DMS 273 treated with DMSO at 0.1 percent for 48 hours (cell line): Measurements from ENCODE around the gene KIAA0513.
"Not testable (repeated sequence)": the region's sequence is repeated elsewhere in the genome, so short reads cannot be mapped to it uniquely, and the experiment has no call there.

Experiments
- DNase-seq: peaks from one replicate; lab custom pipeline; 2025; lab: John Stamatoyannopoulos, UW

KIAA0513 gene

DNA sequence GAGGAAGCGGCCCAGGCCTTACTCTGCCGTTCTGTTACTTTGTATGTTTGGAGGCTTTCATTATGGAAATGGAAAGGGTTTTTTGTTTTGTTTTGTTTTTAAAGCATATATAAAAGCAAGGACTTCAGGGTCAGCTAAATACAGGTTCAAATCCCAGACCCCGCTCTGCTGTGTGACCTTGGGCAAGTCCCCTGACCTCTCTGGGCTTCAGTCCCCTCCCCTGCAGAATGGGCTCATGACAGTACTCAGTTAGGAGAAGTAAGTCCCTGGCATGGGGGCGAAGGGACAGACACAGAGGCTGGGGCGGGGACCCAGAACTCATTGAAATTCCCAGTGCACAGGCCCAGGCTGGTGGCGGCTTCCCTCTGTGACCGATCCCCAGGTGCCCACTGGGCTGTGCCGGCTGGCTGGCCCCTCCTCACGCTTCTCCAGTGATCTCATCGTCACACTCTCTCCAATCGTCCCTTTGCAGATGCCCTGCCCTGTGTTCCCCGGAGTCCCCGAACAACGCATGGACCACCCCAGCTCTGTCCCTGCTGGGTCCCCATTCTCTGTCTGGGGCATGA is 85.7 kb downstream of the KIAA0513 start:
- no peak for DNase-seq

DNA sequence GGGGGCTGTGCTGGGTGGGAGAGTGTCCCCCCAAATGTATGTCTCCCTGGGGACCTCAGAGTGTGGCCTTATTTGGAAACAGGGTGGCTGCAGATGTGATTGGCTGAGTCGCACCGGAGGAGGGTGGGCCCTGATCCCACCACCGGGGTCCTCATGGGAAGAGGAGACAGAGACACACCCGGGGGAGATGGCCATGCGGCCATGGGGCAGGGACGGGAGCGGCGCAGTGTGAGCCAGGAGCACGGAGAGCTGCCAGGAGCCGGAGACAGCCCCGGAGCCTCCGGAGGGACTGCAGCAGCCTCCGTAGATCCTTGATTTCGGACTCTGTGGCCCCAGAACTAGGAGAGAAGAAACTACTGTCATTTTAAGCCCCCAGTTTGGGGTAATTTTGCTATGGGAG is 86.3 kb downstream of the KIAA0513 start:
- no peak for DNase-seq

DNA sequence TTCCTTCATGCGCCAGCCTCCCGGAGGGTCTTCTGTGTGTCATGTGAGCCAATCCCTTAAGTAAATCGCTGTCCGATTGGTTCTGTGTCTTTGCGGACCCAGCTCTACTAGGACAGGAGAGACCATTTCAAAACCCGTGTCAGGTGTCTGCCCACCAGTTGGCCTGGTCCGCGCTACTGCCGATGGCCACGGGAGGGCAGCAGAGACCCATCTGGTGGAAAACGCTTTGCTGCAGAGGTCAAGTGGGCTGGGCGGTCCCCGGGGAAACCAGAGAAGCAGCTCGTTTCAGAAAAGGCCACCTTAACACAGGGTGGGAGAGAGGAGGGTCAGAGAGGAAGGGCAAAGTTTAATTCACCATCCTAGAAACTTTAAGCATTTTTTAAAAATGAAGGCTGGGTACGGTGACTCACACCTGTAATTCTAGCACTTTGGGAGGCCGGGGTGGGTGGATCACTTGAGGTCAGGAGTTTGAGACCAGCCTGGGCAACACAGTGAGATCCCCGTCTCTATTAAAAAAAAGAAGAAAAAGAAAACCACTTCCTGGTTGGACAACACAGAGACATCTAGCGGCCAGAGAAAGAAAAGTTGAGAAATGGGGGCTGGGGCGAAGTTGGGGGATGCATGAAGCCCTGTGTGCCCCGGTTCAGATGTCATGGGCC is 87.4 kb downstream of the KIAA0513 start:
- DNase-seq, result peak; percentile 36

DNA sequence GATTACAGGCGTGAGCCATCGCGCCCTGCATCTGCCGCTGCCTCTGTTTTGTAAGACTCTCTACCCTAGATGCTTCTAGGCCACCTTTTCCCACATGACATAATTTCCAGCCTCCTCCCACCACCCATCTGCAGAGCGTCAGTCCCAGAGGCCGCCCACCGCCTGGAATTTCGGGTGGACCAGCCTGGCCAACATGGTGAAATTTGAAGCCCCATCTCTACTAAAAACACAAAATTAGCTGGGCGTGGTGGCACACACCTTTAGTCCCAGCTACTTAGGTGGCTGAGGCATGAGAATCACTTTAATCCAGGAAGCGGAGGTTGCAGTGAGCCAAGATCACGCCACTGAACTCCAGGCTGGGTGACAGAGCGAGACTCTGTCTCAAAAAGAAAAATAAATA is 89.8 kb downstream of the KIAA0513 start:
- no peak for DNase-seq

DNA sequence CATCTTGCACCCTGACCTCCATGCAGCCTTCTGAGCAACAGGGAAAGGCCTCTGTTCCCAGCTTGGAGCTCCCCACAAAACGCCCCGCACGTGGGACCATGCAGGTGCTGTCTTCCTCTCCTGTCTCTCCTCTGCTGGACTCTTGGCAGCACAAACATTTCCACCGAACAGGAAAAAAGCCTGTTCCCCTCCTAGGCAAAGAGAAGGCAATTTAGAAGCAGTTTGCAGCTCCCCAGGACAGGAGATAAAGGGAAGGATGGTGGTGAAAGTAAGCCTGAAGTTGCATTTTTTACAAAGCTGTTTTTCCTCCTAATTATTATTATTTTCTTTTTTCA is 92.4 kb downstream of the KIAA0513 start:
- no peak for DNase-seq

DNA sequence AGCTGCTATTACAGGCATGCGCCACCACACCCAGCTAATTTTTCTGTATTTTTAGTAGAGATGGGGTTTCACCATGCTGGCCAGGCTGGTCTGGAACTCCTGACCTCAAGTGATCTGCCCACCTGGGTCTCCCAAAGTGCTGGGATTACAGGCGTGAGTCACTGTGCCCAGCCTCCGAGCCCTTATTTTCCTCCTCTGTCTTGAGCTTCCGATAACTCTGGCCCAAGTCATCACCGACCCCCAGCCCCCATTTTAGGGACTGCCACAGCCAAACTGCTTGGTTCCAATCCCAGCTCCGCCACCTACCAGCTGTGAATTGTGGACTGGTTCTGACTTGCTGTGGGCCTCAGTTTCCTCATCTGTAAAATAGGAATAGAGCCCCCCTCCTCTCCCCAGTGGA is 95.8 kb downstream of the KIAA0513 start:
- DNase-seq, result not testable (repeated sequence)

DNA sequence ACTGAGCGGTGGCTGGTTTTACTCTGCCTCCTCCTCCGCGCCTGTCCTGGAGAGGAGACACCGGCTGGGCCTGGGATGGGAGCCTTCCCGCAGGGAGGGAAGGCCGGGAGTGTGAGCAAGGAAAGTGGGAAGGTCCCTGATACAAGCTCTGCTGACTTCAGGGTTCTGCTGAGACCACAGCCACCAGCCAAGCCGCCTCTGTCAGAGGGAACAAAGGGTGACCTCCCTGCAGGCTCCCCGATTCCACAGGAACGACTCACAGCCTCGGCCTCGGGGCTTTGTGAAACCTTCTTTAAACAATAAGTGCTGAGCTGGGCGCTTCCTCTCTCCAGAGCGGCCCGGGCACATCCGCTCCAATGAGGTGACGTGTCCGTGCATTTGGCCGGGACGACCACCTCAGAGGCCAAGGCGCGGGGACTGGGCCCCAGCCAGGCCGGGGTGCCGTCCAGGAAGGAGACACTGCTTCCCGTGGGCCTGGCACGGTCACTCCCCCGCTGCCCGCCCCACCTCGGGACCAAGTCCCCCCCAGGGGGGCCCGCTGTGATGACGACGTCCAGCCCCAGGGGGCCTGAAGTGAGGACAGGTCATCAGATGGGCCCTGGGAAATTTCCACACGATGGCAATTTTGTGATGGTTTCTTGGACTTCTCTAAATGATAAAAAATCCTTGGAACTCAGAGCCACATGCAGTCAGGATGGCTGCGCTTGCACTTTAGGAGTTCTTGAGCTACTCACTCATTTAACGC is 96.5 kb downstream of the KIAA0513 start:
- no peak for DNase-seq

DNA sequence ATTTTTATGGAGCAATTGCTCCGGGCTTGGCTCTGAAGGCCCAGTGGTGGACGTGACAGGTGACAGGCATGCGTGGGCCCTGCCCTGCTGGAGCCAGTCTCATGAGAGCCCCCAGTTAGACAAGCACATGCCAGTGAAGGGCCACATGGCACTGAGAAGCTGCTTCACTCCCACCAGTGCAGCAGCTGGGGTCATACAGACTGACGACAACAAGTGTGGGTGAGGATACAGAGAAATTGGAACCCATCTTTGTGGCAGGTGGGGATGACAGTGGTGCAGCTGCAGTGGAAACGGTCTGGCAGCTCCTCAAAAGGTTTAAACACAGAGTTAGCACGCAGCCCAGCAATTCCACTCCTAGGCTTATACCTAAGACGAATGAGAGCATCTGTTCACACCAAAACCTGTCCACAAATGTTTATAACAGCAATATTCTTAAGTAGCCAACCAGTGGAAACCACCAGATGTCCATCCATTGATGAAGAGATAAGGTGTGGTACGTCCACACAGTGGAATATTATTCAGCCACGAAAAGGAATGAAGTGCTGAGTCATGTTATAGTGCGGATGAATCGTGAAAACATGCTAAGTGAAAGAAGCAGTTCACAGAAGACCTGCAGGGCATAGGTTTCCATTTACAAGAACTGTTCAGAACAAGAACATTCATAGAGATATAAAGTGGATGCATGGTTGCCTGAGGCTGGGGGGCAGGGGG is 97.2 kb downstream of the KIAA0513 start:
- DNase-seq, result peak; percentile 60

DNA sequence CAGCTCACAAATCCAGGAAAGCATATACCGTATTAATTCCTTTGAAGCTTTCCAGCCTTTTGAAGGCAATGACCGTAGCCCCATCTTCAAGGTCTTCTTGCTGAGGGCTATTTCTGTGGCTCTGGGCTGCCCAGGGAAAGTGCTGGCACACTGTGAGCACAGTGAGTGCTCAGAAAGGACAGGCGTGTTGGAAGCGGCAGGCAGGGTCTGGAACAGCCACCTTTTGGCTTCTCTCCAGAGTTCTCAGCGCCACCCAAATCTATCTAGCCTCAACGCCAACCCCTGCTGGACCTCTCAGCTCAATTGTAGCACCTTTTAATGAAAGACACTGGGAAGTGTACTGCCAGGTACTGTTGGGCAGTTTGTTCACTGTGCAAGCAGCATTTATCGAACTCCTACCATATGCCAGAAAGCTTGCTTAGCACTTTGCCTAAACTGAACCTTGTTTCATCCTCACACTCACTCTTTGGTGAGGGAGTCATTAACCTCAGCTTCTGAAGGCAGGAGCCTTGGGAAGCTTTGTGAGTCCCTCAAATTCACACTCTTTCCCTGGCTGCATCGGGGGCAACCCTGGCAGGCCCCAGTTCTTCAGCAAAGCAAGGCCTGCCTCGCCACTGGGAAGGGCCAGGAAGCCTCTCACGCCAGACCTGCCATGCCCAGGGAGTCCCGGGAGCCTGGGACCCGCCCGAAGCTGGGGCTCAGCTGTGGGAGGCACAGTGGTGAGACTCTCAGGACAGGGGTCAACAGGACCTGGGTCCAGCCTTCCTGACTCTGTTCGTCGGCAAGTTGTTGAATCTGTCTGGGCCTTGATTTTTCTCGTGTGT is 98.2 kb downstream of the KIAA0513 start:
- DNase-seq, result no peak

DNA sequence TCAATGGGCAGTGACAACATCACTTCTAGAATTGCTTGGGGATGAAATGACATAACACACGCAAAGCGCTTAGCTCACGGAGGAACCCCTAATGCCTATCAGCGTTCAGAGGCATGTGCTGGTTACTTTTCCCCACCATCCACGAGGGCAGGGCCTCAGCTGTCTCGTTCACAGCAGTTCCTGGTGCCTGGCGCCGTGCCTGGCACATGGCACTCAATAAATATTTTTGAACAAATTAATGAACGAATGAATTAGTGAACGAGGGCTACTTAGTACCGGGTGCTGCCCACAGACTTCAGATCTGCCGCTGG is 98.8 kb downstream of the KIAA0513 start:
- no peak for DNase-seq

DNA sequence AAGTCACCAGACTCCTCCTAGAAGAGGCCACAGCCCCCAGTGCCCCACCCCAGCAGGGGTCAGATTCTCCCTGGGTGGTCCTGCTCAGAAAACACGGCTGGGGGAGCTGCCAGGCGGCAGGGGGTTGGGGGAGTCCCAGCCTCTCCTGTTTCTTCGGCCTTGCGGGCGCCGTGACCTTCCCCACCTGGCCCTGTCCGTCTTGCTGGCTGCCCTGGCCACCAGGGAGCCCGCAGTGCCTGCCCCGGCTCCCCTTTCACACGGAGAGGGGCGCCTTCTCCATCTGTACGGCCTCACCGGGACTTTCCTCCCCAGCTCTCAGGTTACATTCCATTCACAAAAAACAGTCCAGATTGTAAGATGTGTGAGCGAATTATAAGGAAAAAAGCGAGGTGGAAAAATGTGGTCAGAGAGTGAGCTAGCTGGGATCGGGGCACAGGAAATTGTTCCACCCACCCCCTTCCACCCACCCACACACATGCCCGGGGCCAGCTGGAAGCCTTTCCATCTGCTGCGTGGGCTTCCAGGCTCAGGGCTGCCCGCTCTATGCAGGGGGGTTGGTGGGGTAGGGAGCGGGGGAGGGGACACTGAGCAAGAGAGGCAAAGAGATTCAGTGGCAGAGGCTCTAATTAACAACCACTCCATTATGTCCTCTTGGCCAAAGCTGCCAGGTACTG is 99.2 kb downstream of the KIAA0513 start:
- DNase-seq, result peak; percentile 97

DNA sequence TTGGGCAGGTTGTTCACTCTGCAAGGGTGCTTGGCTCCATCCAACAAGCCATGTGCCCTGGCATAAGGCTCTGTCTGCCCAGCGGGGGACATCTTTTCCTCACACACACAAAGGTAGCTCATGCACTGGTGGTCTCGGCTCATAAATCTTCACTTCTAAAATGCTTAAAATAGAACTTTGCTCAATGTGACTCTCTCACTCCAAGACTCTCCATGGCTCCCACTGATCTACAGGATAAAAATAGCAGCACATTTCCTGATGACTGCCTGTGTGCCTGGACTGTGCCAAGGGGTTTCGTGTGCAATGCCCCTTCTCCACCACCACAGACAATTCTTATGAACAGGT is 99.8 kb downstream of the KIAA0513 start:
- DNase-seq, result no peak

DNA sequence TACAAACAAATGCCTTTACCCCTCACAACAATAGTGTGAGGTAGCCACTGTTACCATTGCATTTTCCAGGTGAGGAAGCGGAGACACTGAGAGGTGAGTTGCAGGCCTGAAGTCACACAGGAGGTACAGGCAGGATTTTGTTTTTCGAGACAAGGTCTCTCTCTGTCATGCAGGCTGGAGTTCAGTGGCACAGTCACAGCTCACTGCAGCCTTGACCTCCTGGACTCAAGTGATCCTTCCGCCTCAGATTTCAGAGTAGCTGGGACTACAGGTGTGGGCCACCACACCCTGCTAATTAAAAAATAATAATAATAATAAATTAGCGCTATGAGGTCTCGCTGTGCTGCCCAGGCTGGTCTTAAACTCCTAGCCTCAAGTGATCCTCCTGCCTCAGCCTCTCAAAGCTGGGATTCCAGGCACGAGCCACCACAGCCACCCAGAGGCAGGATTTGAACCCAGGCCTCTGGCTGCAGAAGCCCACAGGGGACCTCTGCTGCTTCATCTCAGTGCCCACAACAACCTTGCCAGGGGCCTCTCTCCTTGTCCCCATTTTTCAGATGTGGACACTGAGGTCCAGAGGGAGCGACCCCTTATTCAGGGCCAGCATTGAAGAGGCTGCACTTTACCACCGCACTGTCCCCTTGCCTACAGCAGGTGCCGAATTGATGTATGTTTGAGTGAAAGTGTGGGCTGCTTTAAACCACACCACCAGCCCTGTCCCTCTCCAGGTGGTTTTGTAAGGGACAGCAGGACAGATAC is 100.7 kb downstream of the KIAA0513 start:
- DNase-seq, result no peak

DNA sequence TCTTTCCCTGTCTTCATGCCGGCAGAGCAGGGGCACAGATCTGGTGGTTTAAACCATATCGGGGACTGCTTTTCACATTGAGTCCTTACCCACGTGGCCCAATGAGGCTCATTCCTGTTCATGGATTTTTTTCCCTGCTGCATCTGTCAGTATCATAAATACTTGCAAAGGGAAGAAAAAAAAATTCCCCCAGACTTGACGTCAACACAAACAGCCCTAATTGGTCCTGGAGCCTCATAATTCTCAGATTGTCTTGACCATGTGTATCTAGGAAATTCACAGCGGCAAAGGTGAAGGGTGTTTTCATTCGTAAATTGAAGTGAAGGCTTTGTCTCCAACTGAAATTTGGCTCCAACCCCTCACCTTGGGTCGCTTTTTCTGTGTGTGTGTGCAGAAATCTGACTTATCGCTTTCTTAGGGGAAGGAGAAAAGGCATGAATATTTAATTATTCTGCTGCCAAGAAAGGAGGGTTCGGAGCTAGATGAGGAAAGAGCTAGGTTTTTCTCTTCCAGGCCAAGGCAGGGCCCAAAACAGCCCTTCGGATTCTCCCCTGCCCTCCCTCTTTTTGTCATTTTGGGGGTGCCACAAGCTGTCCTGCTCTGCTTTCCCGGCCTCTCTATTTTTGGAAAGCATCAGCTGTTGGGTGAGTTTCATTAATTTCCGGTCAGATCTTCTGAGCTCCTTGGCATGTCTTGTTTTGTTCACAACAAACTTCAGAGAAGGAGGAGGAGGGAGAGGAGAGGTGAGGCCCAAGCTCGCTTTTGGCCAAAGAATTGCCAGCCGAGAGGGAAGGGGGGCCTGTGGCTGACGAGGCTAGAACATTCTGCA is 102.5 kb downstream of the KIAA0513 start:
- no peak for DNase-seq

DNA sequence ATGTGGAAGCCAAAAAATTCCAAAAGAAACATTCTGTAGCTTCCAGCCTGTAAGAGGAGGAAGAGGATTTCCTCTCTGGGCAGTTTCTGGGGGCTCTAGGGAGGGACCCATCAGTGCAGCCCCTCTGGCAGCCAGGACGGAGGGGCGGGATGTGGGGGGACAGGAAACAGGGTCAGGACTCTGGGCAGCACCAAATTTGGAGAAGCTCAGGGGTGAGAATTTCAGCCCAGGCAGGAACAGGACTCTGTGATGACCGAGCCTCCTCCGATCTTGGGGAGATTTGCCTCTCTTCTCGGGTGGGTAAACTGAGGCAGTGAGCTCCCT is 103.1 kb downstream of the KIAA0513 start:
- no peak for DNase-seq

DNA sequence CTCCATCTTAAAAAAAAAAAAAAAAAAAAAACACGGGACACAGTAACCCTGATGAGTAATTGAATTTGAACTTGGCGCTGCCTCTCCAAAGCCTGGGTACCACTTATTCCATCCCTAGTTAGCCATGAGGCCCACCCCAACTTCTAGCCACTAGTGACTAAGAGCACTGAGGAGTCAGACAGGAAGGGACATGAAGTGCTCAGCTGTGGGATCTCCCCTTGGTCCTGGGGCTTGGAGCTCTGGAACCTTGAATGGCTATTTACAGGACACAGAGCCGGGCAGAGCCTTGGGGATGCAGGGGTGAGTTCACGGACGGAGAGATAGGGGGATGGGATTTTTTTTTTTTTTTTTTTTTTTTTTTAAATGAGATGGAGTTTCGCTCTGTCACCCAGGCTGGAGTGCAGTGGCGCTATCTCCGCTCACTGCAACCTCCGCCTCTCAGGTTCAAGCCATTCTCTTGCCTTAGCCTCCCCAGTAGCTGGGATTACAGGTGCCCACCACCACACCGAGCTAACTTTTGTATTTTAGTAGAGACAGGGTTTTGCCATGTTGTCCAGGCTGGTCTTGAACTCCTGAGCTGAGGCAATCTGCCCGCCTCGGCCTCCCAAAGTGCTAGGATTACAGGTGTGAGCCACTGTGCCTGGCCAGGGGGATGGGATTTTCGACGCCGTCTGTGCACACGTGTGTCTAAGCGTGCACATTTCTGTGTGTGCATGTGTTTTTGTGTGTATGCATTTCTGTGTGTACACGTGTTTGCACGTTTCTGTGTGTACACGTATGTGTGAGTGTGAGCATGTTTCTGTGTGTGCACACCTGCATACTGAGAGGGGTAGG is 105.1 kb downstream of the KIAA0513 start:
- DNase-seq, result no peak

DNA sequence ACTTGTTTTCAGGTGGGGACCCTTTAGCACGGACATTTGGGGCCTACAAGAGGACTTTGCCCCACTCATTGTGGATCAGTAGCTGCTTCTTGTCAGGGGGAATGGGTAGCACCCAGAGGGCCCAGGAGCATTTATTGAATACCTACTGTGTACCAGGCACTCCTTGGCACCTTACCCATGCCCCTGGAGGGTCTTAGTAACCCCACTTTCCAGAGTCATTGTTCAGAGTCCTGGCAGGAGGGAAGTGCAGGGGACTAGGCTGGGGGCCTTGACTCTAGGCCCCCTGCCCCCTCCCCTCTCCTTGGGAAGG is 105.7 kb downstream of the KIAA0513 start:
- no peak for DNase-seq

DNA sequence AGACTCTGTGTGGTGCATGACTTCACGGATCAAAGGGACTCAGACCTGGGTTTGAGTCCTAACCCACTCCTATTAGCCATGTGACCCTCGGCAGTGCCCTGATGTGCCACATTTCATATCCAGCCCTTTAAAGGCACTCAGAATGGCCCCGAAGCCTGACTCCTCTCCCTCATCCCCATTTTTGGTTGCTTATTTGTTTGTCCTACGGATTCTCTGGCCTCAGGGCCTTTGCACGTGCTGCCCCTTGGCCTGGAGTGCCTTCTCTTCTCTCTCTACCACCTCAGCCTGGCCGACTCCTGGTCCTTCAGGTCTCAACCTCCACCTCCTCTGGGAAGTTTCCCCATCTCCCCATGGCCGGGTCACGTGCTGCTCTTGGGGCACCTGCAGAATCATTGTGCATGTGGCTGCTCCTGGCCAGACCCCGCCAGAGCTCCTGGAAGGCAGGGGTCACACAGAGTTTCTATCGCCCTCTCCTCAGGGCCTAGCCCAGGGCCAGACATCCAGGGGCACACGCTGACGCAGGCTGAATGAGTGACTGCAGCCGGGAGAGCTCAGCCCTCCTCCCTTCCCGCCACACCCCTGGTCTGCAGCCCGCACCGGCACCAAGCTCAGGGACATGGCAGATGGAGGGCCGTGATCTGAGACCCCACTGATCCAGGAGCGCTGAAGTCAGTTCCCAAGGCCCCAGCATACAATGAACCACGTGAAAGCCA is 106.6 kb downstream of the KIAA0513 start:
- DNase-seq, result no peak

DNA sequence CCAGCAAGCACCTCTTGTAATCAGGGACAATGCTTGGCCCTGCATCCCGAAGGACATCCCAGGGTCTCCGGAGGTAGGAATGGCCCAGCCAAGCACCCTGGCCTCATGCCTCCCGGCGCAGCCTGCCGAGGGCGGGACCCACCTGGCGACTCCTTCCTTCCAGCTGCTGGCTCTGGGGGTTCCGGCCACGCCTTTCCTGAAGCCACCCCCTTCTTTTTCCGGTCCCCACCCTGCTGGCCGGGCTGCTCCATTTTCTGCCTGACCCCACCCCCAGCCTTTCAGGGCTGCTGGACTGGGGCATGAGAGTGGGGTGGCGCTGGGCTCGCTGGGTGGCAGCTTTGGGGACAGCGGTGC is 107.2 kb downstream of the KIAA0513 start:
- no peak for DNase-seq
